CD4-positive, alpha-beta T cell treated with Interleukin-12 subunit alpha and Interleukin-12 subunit beta, for 1 hour (primary cell): ENCODE measurements around the gene KRTAP10-6.
"Not testable (repeated sequence)": the region's sequence is repeated elsewhere in the genome, so short reads cannot be mapped to it uniquely, and the experiment has no call there.

Experiments
- DNase-seq: peaks from one replicate; pipeline ENCODE4 v3.0.0-alpha.2; 2020

KRTAP10-6 gene

GRCh38 chr21:44575307-44576024, 16.8 kb downstream of the KRTAP10-6 start:
- DNase-seq: no peak

DNA sequence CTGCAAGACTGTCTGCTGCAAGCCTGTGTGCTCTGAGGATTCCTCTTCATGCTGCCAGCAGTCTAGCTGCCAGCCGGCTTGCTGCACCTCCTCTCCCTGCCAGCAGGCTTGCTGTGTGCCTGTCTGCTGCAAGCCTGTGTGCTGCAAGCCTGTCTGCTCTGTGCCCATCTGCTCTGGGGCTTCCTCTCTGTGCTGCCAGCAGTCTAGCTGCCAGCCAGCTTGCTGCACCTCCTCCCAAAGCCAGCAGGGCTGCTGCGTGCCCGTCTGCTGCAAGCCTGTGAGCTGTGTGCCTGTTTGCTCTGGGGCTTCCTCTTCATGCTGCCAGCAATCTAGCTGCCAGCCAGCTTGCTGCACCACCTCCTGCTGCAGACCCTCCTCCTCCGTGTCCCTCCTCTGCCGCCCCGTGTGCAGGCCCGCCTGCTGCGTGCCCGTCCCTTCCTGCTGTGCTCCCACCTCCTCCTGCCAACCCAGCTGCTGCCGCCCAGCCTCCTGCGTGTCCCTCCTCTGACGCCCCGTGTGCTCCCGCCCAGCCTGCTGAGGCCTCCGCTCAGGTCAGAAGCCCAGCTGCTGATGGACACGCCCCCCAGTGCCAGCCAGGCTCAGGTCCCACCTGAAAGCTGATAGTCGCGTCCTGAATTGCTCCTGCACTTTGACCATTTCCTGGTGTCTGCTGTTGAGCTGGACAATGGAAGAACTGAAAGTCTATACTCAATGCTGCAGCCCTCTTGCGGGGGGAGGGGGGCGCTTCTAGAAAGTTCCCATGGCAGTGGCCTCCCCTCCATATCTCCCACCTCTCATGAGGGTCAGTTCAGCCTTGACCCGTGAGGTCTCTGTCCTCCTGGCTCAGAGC, 17.6 kb downstream of the KRTAP10-6 start:
- DNase-seq: no peak

- not testable (repeated sequence) for DNase-seq
Observed at GRCh38 chr21:44573630-44574456, 18.5 kb downstream of the KRTAP10-6 start, which contains the start of gene KRTAP10-4. TSS of gene KRTAP10-4 (plus strand) at chr21:44573729. CDS start at chr21:44573759, 30 bp downstream.

DNA sequence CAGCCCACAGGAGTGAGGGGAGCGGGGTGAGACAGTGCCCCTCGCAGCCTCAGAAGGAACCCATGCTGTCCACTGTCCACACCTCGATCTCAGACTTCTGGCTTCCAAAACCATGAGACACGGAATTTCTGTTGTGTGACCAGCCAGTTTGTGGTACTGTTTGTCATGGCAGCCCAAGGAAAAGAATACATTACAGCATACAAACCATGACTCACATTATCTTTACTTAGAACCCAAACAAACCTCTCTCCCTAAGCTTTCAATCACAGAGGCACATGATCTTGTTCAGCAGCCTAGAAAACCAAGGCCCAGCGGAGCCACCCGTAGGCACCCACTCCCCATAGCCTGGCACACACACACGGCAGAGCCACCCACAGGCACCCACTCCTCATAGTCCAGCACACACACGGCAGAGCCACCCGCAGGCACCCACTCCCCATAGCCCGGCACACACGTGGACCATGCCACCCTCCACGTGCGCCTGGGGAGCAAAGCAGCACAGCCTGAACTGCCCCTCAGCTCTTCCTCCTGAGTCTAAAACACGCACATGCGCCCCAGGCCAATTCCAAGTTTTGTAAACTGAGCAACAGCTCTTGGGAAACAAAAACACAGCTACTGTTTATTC, 19.2 kb downstream of the KRTAP10-6 start:
- DNase-seq: no peak

GRCh38 chr21:44571844-44572782, 20.2 kb downstream of the KRTAP10-6 start:
- DNase-seq: no peak

- DNase-seq: no peak
Observed at GRCh38 chr21:44571296-44571695, 21.0 kb downstream of the KRTAP10-6 start.

- no peak for DNase-seq
Observed at GRCh38 chr21:44569861-44570517, 22.3 kb downstream of the KRTAP10-6 start.

DNA sequence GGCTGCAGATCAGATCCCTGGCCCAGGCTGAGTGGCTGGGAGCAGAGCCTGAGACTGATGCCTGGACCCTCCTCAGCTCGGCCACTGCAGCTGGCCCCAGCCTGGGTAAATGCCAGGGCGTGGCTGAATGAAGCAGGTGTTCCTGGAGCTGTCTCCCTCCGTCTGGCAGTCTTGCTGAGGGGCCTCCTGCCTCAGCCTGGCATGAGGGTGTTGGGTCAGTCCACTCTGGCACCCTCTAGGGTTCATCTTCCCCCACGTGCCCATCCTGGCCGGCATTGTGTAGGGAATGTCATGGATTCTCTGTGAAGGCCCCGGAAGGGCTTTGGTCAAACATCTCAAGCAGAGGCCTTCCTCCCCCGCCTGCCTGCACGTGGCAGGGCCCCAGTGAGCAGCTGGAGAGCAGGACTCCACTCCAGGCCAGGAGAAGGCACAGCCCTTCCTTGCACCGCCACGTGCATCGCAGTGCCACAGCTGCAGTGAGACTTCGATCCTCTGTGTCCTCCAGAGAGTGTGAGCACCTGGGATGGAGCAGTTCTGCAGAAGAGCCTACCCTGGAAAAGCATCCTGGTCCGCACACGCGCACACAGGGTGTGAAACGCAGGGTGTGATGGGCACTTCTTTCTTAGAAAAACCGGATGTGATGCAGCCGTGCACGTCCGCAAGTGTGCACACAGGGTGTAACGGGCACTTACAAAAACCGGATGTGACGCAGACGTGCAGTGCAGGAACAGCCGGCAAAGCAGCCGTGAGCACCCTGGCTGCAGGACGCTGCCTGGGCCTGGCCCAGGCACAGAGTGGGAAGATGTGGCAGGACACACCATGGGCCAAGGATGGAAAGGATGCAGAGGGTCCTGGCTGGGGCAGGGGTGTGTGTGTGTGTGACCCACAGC, 23.4 kb downstream of the KRTAP10-6 start:
- DNase-seq: no peak

GRCh38 chr21:44568261-44568660, 24.0 kb downstream of the KRTAP10-6 start:
- no peak for DNase-seq

- DNase-seq: no peak
Observed at GRCh38 chr21:44567481-44568171, 24.7 kb downstream of the KRTAP10-6 start.

DNA sequence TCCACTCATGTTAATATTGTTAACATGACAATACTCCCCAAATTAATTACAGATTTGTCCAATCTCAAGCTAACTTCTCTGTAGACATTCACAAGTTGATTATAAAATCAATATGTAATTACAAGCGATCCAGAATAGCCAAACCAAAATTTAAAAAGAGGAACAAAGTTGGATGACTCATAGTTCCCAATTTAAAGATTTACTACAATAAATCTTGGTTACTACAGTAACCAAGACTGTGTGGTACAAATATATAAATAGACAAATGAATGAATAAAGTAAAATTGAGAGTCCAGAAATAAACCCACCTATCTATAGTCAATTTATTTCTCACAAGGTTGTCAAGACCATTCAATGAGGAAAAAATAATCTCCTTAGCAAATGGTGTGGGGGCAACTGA, 25.9 kb downstream of the KRTAP10-6 start:
- no peak for DNase-seq

GRCh38 chr21:44564886-44565598, 27.3 kb downstream of the KRTAP10-6 start:
- no peak for DNase-seq

DNA sequence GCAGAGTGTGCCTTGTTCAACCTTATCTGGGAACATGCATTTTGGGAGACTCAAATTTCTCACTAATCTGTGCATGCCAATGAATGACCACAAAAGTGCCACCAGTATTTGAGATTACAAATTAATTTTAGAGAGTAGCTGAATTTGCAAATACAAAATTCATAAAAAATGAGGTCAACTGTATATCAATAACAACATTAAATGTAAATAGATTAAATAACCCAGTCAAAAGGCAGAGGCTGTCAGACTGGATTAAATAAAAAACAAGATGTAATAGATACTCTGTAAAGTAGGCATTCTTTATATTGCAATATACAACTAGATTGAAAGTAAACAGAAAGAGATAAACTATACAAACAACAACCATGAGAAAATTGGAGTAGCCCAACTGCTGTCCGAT, 28.2 kb downstream of the KRTAP10-6 start:
- DNase-seq: no peak

DNA sequence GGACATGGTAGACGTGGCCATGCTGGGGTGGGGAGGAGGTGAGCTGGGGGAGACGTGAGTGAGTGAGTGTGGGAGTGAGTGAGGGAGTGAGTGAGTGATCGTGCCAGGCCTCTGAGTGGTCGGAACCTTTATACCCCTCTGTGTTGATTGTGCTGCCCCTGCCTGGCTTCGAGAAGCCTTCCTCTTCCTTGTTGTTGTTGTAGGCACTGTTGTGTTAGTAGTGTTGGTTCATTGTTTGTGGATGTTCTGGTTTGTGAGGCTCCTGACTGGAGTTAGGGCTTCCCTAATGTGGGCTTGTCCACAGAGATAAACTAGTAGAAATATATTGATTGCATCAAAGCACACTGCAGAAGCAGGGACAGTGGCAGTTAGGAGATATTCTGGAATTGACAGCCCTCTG, 33.6 kb downstream of the KRTAP10-6 start, which contains the start of gene KRTAP10-3:
TSS of gene KRTAP10-3 (minus strand) at position 101 of the 400 bp plus-strand sequence. CDS start at position 21, 80 bp downstream.
- DNase-seq: no peak

DNA sequence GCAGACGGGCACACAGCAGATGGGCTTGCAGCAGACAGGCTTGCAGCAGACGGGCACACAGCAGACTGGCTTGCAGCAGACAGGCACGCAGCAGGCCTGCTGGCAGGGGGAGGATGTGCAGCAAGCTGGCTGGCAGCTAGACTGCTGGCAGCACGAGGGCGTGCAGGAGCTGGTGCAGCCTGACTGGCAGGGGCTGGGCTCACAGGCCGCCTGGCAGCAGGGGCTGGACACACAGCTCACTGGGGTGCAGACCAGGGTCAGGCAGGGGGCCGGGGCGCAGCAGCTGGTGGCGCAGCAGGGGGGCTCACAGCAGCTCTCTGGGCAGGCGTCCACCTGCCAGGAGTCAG, 34.0 kb downstream of the KRTAP10-6 start:
- not testable (repeated sequence) for DNase-seq

GRCh38 chr21:44557491-44558328, 34.6 kb downstream of the KRTAP10-6 start:
- no peak for DNase-seq

GRCh38 chr21:44556879-44557278, 35.4 kb downstream of the KRTAP10-6 start:
- DNase-seq: no peak
